ENCODE results near the gene HIVEP1. TPM values are rescaled to one million over a fixed set of nuclear protein-coding genes. Genes with fewer than 3 reads are reported as not detected.
A peak's percentile ranks its signal among the peaks of the same experiment; 100 is the strongest.

The HIVEP1 gene
- total RNA-seq, 2 experiments from 2014 or later: 21.7 to 27.8 TPM

GRCh38 chr6:11976489-11976888 is 35.6 kb upstream of the HIVEP1 start:
- no peak for DNase-seq
- no peaks in the 10 kb centered on the region for H3K27me3 Mint-ChIP-seq
- ChIA-PET POLR2A (no interaction called here), CTCF (no interaction called here)
- H3K36me3 Mint-ChIP-seq (ENCODE audit: low read depth): no peaks in the 10 kb centered on the region
- H3K4me1 Mint-ChIP-seq: peaks cover 12% of the 10 kb centered on the region
- H3K9me3 Mint-ChIP-seq: no peaks in the 10 kb centered on the region
- H3K4me3 Mint-ChIP-seq: no peak overlapping the region
- H3K27ac Mint-ChIP-seq: no peak overlapping the region

GRCh38 chr6:11977193-11977592 is 34.9 kb upstream of the HIVEP1 start:
- ChIA-PET POLR2A (no interaction called here), CTCF (no interaction called here)
- Mint-ChIP-seq H3K27ac (no peak overlapping the region), H3K9me3 (no peaks in the 10 kb centered on the region), H3K4me3 (no peak overlapping the region), H3K36me3 (ENCODE audit: low read depth) (no peaks in the 10 kb centered on the region), H3K4me1 (peaks cover 12% of the 10 kb centered on the region), H3K27me3 (peaks cover 2% of the 10 kb centered on the region)
- DNase-seq: no peak

DNA sequence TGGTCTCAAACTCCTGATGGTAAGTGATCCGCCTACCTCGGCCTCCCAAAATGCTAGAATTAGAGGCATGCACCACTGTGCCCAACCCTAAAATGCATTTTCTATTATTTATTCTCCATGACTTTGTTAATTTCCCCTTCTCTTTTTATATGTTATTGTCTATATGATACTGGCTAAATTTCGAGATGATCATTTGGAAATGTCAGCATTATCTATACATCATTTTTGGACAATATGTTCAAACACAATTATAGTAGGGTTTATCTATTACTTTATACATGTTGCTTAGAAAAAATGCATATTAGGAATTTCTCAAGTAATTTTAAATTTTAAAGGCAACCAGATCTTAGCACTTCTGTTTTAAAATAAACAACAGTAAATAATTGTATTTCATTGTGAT is 34.4 kb upstream of the HIVEP1 start:
- no peak overlapping the region for H3K27ac Mint-ChIP-seq
- peaks cover 12% of the 10 kb centered on the region for H3K4me1 Mint-ChIP-seq
- no peaks in the 10 kb centered on the region for H3K36me3 Mint-ChIP-seq (ENCODE audit: low read depth)
- no peaks in the 10 kb centered on the region for H3K9me3 Mint-ChIP-seq
- H3K4me3 Mint-ChIP-seq: no peak overlapping the region
- CTCF ChIA-PET: no interaction called here
- POLR2A ChIA-PET: no interaction called here
- H3K27me3 Mint-ChIP-seq: peaks cover 3% of the 10 kb centered on the region
- DNase-seq: no peak

DNA sequence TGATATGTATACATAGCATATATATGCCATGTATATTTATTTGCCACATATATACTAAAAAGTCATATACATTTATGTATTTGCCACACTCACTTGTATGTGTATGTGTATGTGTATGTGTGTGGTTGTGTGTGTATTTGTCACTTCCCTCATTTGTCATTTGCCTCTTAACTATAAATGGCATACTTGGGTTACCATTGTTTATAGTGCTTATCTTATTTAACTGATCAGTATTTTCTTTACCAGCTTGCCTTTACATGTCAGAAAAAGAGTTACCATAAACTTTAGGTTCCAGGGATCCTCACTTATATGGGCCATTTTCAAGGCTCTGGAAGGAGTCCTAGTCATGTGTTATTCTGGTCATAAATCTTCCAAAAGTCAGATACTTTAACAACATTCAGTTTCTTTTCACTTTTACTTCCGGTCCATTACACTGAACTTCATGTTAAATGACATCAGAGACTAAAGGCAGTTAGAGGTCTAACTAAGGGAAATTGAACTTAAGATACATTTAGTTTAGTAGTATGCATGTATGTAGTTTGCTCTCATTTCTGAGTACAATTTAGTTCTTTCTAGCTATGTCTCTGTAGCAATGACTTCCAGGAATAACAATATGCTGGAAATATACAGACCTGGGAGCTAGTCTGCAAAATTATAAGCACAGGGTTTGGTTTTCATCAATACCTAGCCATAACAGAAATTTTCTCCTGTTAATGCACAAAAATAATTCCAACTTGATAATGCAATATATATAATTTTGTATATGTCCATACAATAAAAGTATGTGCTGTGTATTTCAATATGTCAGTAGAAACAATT is 33.7 kb upstream of the HIVEP1 start:
- DNase-seq: no peak
- no peak overlapping the region for H3K4me3 Mint-ChIP-seq
- H3K36me3 Mint-ChIP-seq (ENCODE audit: low read depth): no peaks in the 10 kb centered on the region
- H3K27ac Mint-ChIP-seq: peak overlapping the region; percentile 27
- ChIA-PET CTCF (no interaction called here), POLR2A (no interaction called here)
- peaks cover 12% of the 10 kb centered on the region for H3K4me1 Mint-ChIP-seq
- peaks cover 3% of the 10 kb centered on the region for H3K27me3 Mint-ChIP-seq
- H3K9me3 Mint-ChIP-seq: no peaks in the 10 kb centered on the region

DNA sequence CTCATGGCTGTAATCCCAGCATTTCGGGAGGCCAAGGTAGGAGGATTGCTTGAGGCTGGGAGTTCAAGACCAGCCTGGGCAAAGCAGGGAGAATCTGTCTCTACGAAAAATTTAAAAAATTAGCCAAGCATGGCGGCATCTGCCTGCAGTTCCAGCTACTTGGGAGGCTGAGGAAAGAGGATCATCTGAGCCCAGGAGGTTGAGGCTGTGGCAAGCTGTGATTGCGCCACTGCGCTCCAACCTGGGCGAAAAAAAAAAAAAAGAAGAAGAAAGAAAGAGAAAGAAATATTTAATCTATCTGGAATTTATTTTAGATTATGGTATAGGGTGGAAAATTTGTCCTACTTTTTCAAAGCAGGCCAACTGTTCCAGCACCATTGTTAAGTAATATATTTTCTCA is 32.2 kb upstream of the HIVEP1 start:
- Mint-ChIP-seq H3K4me1 (peaks cover 13% of the 10 kb centered on the region), H3K9me3 (no peaks in the 10 kb centered on the region), H3K27me3 (peaks cover 3% of the 10 kb centered on the region), H3K36me3 (ENCODE audit: low read depth) (no peaks in the 10 kb centered on the region), H3K4me3 (no peak overlapping the region), H3K27ac (no peak overlapping the region)
- ChIA-PET CTCF (no interaction called here), POLR2A (no interaction called here)
- DNase-seq: no peak

- Mint-ChIP-seq H3K27me3 (peaks cover 3% of the 10 kb centered on the region), H3K27ac (no peak overlapping the region), H3K4me3 (no peak overlapping the region), H3K9me3 (no peaks in the 10 kb centered on the region), H3K4me1 (peaks cover 5% of the 10 kb centered on the region), H3K36me3 (ENCODE audit: low read depth) (no peaks in the 10 kb centered on the region)
- no peak for DNase-seq
- ChIA-PET POLR2A (no interaction called here), CTCF (no interaction called here)
Observed at GRCh38 chr6:11983306-11983705, 28.8 kb upstream of the HIVEP1 start.

GRCh38 chr6:11987386-11987785 is 24.7 kb upstream of the HIVEP1 start:
- Mint-ChIP-seq H3K4me1 (peaks cover 2% of the 10 kb centered on the region), H3K36me3 (ENCODE audit: low read depth) (no peaks in the 10 kb centered on the region), H3K4me3 (no peak overlapping the region), H3K27me3 (peaks cover 7% of the 10 kb centered on the region), H3K9me3 (no peaks in the 10 kb centered on the region), H3K27ac (no peak overlapping the region)
- ChIA-PET POLR2A (no interaction called here), CTCF (no interaction called here)
- no peak for DNase-seq

GRCh38 chr6:11989386-11989785 is 22.7 kb upstream of the HIVEP1 start:
- no peaks in the 10 kb centered on the region for H3K4me1 Mint-ChIP-seq
- POLR2A ChIA-PET: no interaction called here
- no peak for DNase-seq
- H3K27ac Mint-ChIP-seq: no peak overlapping the region
- H3K9me3 Mint-ChIP-seq: no peaks in the 10 kb centered on the region
- peaks cover 7% of the 10 kb centered on the region for H3K27me3 Mint-ChIP-seq
- CTCF ChIA-PET: no interaction called here
- H3K36me3 Mint-ChIP-seq (ENCODE audit: low read depth): no peaks in the 10 kb centered on the region
- H3K4me3 Mint-ChIP-seq: no peak overlapping the region

- peaks cover 7% of the 10 kb centered on the region for H3K27me3 Mint-ChIP-seq
- H3K4me1 Mint-ChIP-seq: no peaks in the 10 kb centered on the region
- no peak for DNase-seq
- H3K4me3 Mint-ChIP-seq: no peak overlapping the region
- CTCF ChIA-PET: interaction anchor here (1.1 kb wide), 1 partner anchor 10 kb away, joined by 3 read pairs; no protein-coding TSS in a partner anchor
- H3K36me3 Mint-ChIP-seq (ENCODE audit: low read depth): no peaks in the 10 kb centered on the region
- POLR2A ChIA-PET: interaction anchor here (1.4 to 2.0 kb wide), 2 partner anchors 11 to 17 kb away, joined by 3 to 6 read pairs; no protein-coding TSS in a partner anchor
- no peaks in the 10 kb centered on the region for H3K9me3 Mint-ChIP-seq
- H3K27ac Mint-ChIP-seq: no peak overlapping the region
Observed at GRCh38 chr6:11992086-11992485, 20.0 kb upstream of the HIVEP1 start.

GRCh38 chr6:11994875-11995461 is 17.1 kb upstream of the HIVEP1 start:
- Mint-ChIP-seq H3K4me3 (no peak overlapping the region), H3K27me3 (peaks cover 6% of the 10 kb centered on the region), H3K36me3 (ENCODE audit: low read depth) (peaks cover 2% of the 10 kb centered on the region), H3K4me1 (no peaks in the 10 kb centered on the region), H3K9me3 (no peaks in the 10 kb centered on the region), H3K27ac (no peak overlapping the region)
- POLR2A ChIA-PET: no interaction called here
- no peak for DNase-seq
- CTCF ChIA-PET: no interaction called here

DNA sequence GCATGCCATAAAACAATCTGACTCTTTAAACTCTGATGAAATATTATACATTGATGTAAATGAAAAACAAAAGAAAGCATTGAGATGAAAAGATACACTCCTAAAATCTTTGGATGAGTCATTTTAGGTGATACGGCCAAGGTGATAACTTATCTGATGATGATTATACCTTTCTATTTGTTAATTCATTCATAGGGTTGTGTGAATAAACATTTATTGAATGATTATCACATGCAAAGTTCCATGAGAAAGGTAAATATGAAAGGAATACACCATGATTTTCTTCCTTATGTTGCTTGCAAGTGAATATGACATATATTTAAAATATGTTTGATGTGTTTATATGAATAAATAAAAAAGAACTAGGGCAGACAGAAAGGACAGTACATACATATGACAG is 15.4 kb upstream of the HIVEP1 start:
- H3K4me3 Mint-ChIP-seq: no peak overlapping the region
- no peak overlapping the region for H3K27ac Mint-ChIP-seq
- H3K36me3 Mint-ChIP-seq (ENCODE audit: low read depth): peaks cover 2% of the 10 kb centered on the region
- H3K9me3 Mint-ChIP-seq: no peaks in the 10 kb centered on the region
- ChIA-PET POLR2A (interaction anchor here (1.3 kb wide), 1 partner anchor 12 kb away, joined by 4 read pairs; no protein-coding TSS in a partner anchor), CTCF (no interaction called here)
- no peaks in the 10 kb centered on the region for H3K4me1 Mint-ChIP-seq
- no peak for DNase-seq
- peaks cover 7% of the 10 kb centered on the region for H3K27me3 Mint-ChIP-seq

DNA sequence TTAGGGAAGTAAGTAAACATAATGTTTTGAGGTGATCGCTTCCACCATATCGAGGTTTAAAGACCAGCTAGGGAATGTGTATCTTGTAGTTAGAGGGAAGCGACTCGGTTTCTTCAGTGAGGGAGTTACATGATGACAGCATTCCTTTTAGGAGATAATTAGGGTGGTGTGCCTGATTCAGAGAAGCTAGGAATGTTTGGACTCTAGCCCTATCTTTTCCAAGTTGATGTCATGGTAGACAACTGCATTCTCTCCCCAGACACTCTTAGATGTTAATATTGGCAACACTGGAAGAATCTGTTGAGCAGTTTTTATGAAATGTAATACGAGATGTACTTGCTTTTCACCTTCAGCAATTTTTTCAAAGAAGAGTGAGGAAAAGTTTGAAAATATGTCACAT is 12.9 kb upstream of the HIVEP1 start:
- H3K9me3 Mint-ChIP-seq: no peaks in the 10 kb centered on the region
- POLR2A ChIA-PET: no interaction called here
- CTCF ChIA-PET: no interaction called here
- peaks cover 2% of the 10 kb centered on the region for H3K36me3 Mint-ChIP-seq (ENCODE audit: low read depth)
- no peaks in the 10 kb centered on the region for H3K4me1 Mint-ChIP-seq
- H3K27me3 Mint-ChIP-seq: peaks cover 4% of the 10 kb centered on the region
- no peak overlapping the region for H3K4me3 Mint-ChIP-seq
- H3K27ac Mint-ChIP-seq: no peak overlapping the region
- no peak for DNase-seq

GRCh38 chr6:12000174-12000573 is 11.9 kb upstream of the HIVEP1 start:
- Mint-ChIP-seq H3K27me3 (peaks cover 4% of the 10 kb centered on the region), H3K9me3 (no peaks in the 10 kb centered on the region), H3K4me3 (no peak overlapping the region), H3K27ac (no peak overlapping the region), H3K4me1 (no peaks in the 10 kb centered on the region), H3K36me3 (ENCODE audit: low read depth) (peaks cover 2% of the 10 kb centered on the region)
- no peak for DNase-seq
- ChIA-PET POLR2A (no interaction called here), CTCF (no interaction called here)

Measured in activated CD4-positive, alpha-beta memory T cell treated with anti-CD3 and anti-CD28 coated beads, Interleukin-2, amount 10 ng/mL, durations not matched to agents 7 days and 5 days (primary cell).